Left hindlimb (tissue), 1 donor: ENCODE results near the gene GNPTG.

Experiments
- DNase-seq: peaks from one replicate; pipeline ENCODE4 v3.0.0-alpha.2; 2018

The GNPTG gene

GRCh38 chr16:1401758-1402154 is 50.0 kb downstream of the GNPTG start:
- no peak for DNase-seq

- no peak for DNase-seq
Observed at GRCh38 chr16:1403036-1403435, 51.3 kb downstream of the GNPTG start.

- DNase-seq = no peak
Observed at GRCh38 chr16:1403733-1404132, 52.0 kb downstream of the GNPTG start.

GRCh38 chr16:1407753-1408152 is 56.0 kb downstream of the GNPTG start:
- no peak for DNase-seq

- peak; percentile 92 for DNase-seq
Observed at GRCh38 chr16:1408171-1408837, 56.6 kb downstream of the GNPTG start.

- DNase-seq = no peak
Observed at GRCh38 chr16:1412847-1413246, 61.1 kb downstream of the GNPTG start.
